OCI-LY3 (cell line): ENCODE results near the gene ZNF205.
A peak's percentile ranks its signal among the peaks of the same experiment; 100 is the strongest.

Source experiments
- H2AFZ ChIP-seq: fragments of 200-600, 300-600 bp; shearing (Covaris generic); 2 replicates; pipeline ENCODE4 v1.6.0; 2014; ENCODE audit warnings: antibody characterized with exemption, low read depth, low read length
- H3K27ac ChIP-seq: fragments of 200-600, 300-600 bp; sonication (generic); 2 replicates; pipeline ENCODE4 v1.5.1; 2014; ENCODE audit warnings: mild to moderate bottlenecking, low read length, moderate library complexity, mixed read lengths
- H3K27me3 ChIP-seq: fragments of 200-600, 300-600 bp; sonication (generic); 2 replicates; pipeline ENCODE4 v1.6.1; 2014; ENCODE audit warnings: low read depth, low read length, mixed read lengths
- H3K36me3 ChIP-seq: fragments of 200-600, 300-600 bp; sonication (generic); replicated peaks from 2 replicates; pipeline ENCODE3; 2014; ENCODE audit warnings: low read depth, low read length, mixed read lengths
- H3K4me1 ChIP-seq: fragments of 300-600, 200-600 bp; sonication (generic); 2 replicates; pipeline ENCODE4 v1.6.1; 2014; ENCODE audit warnings: low read length, mixed read lengths
- H3K4me2 ChIP-seq: fragments of 200-600, 300-600 bp; sonication (generic); 2 replicates; pipeline ENCODE4 v1.6.1; 2014; ENCODE audit warnings: low read length, mixed read lengths
- H3K4me3 ChIP-seq: fragments of 300-600, 200-600 bp; sonication (generic); 2 replicates; pipeline ENCODE4 v1.5.1; 2014; ENCODE audit warnings: antibody characterized with exemption, mild to moderate bottlenecking, low read length, moderate library complexity
- H3K79me2 ChIP-seq: fragments of 300-600, 200-600 bp; shearing (Covaris generic); 2 replicates; pipeline ENCODE4 v1.6.1; 2014; ENCODE audit warnings: mild to moderate bottlenecking, low read length, mixed read lengths
- H3K9ac ChIP-seq: fragments of 300-600, 200-600 bp; shearing (Covaris generic); 2 replicates; pipeline ENCODE4 v1.6.0; 2014; ENCODE audit warnings: mild to moderate bottlenecking, low read length, moderate library complexity
- H3K9me3 ChIP-seq: fragments of 200-600, 300-600 bp; shearing (Covaris generic); 2 replicates; pipeline ENCODE4 v1.6.1; 2014; ENCODE audit warnings: low read length, mixed read lengths; ENCODE audit not compliant: insufficient read depth
- H4K20me1 ChIP-seq: fragments of 200-600, 300-600 bp; sonication (generic); 2 replicates; pipeline ENCODE4 v1.6.1; 2016; ENCODE audit warnings: low read length, mixed read lengths; ENCODE audit not compliant: insufficient read depth
- EZH2phosphoT487 ChIP-seq: fragments of 200-600 bp; shearing (Covaris generic); IDR thresholded peaks from 2 replicates; pipeline ENCODE4 v1.6.1; 2018; ENCODE audit warnings: antibody characterized with exemption, mixed run types, low read depth
- TF ChIP-seq, protein P1 (sequence below): fragments of 200-600, 300-600 bp; sonication (generic); IDR thresholded peaks from 2 replicates; pipeline ENCODE4 v1.5.1; 2014; ENCODE audit warnings: antibody characterized with exemption, low read length, low read depth

The ZNF205 gene

DNA sequence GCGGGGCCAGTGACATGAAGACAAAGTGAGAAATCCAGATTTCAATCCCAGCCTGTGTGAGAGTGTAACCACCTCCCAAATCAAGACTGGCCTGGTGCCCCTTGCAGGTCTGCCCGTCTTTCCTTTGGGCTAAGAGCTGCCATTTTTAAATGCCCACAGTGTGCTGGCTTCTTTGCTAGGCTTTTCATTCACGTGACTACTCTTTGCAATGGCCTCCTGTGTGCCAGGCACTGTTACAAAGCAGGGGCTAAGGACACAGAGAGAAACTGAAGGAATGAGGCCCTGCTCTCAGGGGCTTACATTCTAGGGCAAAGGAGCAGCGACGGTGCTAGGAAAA lies 13.0 kb upstream of the ZNF205 start:
- TF ChIP-seq, protein P1, sequence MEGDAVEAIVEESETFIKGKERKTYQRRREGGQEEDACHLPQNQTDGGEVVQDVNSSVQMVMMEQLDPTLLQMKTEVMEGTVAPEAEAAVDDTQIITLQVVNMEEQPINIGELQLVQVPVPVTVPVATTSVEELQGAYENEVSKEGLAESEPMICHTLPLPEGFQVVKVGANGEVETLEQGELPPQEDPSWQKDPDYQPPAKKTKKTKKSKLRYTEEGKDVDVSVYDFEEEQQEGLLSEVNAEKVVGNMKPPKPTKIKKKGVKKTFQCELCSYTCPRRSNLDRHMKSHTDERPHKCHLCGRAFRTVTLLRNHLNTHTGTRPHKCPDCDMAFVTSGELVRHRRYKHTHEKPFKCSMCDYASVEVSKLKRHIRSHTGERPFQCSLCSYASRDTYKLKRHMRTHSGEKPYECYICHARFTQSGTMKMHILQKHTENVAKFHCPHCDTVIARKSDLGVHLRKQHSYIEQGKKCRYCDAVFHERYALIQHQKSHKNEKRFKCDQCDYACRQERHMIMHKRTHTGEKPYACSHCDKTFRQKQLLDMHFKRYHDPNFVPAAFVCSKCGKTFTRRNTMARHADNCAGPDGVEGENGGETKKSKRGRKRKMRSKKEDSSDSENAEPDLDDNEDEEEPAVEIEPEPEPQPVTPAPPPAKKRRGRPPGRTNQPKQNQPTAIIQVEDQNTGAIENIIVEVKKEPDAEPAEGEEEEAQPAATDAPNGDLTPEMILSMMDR: no peak
- TF ChIP-seq EZH2phosphoT487: no peak
- Histone ChIP-seq H2AFZ (no peak overlapping the region), H3K9me3 (no peaks in the 10 kb centered on the region), H3K4me3 (no peak overlapping the region), H3K79me2 (no peaks in the 10 kb centered on the region), H4K20me1 (no peaks in the 10 kb centered on the region), H3K36me3 (no peaks in the 10 kb centered on the region), H3K27ac (no peak overlapping the region), H3K4me1 (peaks cover 25% of the 10 kb centered on the region), H3K4me2 (no peak overlapping the region; the same call in 1 of the 2 replicates), H3K9ac (no peak overlapping the region), H3K27me3 (peaks cover 6% of the 10 kb centered on the region; the same call in 1 of the 2 replicates)

DNA sequence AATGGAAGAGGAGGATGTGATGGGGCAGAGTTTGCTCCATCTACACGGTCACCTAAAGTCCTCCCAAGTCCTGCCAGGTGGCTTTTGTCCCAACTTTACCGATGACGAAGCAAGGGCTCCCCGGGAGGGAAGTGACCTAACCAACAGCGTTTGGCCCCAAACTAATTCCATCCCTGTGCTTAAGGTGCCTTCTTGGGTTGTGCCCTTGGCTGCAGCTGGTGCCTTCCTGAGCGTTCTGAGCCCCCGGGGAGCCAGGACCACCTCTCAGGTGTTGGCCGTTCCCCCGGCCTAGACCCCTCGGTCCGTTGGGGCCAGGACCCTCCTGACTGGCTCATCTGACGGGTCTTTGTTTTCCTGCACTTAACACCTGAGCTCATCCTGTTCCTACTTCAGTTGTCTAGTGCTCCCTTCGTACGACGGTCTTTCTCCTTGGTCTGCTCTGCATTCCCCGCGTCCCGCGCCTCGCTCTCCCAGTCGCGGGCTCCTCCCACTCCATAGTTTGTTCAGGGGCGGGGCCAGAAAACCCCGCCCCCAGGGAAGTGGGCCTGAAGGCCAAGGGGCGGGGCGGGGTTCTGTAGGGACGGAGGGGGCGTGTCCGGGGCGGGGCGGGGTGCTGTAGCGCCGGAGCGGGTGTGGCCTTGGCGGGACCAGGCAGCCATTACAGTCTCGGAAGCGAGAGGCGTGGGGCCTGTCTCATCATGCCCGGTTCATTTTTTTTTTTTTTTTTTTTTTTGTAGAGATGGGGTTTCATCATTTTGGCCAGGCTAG lies 12.5 kb upstream of the ZNF205 start:
- Histone ChIP-seq H3K4me1 (peaks cover 25% of the 10 kb centered on the region), H4K20me1 (no peaks in the 10 kb centered on the region), H3K4me3 (peak overlapping the region; percentile 78), H3K4me2 (peak overlapping the region; percentile 71), H3K9ac (0 out of 2 replicates have a peak overlapping the region, but pooled peaks have one; percentile 58), H3K79me2 (no peaks in the 10 kb centered on the region), H3K36me3 (no peaks in the 10 kb centered on the region), H3K9me3 (no peaks in the 10 kb centered on the region), H2AFZ (no peak overlapping the region), H3K27me3 (peaks cover 6% of the 10 kb centered on the region; the same call in 1 of the 2 replicates), H3K27ac (no peak overlapping the region)
- TF ChIP-seq, protein P1: no peak
- no peak for TF ChIP-seq EZH2phosphoT487

DNA sequence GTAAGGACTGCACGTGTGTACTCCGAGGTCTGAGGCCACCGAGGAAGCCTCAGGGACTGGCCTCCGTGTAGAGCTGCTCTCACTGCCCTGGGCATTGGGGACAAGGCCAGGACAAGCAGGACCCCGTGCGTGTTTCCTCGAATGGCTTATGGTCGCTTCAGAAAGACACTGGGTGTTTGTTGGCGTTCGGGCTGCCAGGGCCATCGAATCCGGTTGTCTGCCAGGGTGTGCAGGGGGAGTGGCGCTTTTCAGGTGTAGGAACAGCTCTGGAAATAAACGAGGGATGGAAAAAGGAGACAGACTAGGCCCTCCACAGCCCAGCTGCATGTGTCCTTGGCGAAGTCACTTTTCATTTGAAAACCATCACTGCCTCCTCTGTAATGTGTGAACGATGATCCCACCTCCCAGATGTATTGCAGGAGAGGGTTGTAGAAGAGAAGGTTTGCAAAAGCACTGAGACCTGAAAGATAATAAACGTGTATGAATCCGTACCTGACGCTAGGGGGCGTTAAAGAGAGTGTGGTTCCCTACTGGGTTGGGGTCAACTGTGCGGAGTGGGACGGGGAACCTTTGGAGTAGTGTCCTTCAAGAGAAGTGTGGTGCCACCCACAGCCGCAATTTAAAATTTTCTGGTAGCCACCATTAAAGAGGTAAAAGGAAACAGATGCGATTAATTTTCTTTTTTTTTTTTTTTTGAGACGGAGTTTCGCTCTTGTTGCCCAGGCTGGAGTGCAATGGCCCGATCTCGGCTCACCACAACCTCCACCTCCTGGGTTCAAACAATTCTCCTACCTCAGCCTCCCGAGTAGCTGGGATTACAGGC lies 11.2 kb upstream of the ZNF205 start:
- Histone ChIP-seq H3K27me3 (peaks cover 6% of the 10 kb centered on the region; the same call in 1 of the 2 replicates), H3K27ac (no peak overlapping the region), H3K4me3 (peak overlapping the region; percentile 78), H3K36me3 (no peaks in the 10 kb centered on the region), H3K4me2 (peak overlapping the region; percentile 71), H2AFZ (peak overlapping the region; percentile 93), H4K20me1 (no peaks in the 10 kb centered on the region), H3K4me1 (peaks cover 23% of the 10 kb centered on the region), H3K79me2 (no peaks in the 10 kb centered on the region), H3K9me3 (no peaks in the 10 kb centered on the region), H3K9ac (peak overlapping the region; percentile 58)
- TF ChIP-seq EZH2phosphoT487: no peak
- TF ChIP-seq, protein P1: peak; percentile 75

DNA sequence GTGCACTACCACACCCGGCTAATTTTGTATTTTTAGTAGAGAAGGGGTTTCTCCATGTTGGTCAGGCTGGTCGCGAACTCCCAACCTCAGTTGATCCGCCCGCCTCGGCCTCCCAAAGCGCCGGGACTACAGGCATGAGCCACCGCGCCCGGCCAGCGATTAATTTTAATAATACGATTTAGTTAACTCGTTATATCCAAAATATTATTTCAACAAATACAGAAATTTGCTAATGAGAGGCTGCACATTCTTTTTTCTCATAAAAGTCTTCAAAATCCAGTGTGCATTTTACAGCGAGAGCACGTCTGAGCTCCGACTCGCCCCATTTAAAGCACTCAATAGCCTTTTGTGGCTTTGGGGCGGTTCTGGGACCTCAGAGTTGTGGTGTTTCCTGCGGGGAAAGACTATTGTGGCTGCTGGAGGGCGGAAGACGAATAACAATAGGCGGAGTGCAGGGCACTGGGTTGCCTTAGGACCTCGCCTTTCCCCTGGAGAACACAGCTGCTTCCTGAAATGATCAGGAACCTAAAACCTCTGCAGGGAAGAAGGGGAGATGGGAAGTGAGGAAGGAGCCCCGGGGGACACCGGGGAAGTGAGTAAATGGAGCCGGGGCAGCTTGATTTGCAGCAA lies 10.4 kb upstream of the ZNF205 start:
- H3K27me3 ChIP-seq: peaks cover 6% of the 10 kb centered on the region; the same call in 1 of the 2 replicates
- peak overlapping the region; percentile 78 for H3K4me3 ChIP-seq
- peaks cover 21% of the 10 kb centered on the region for H3K4me1 ChIP-seq
- TF ChIP-seq, protein P1: no peak
- TF ChIP-seq EZH2phosphoT487: no peak
- H3K9ac ChIP-seq: peak overlapping the region; percentile 58
- H3K79me2 ChIP-seq: no peaks in the 10 kb centered on the region
- no peaks in the 10 kb centered on the region for H4K20me1 ChIP-seq
- no peaks in the 10 kb centered on the region for H3K36me3 ChIP-seq
- H3K27ac ChIP-seq: no peak overlapping the region
- H3K9me3 ChIP-seq: no peaks in the 10 kb centered on the region
- peak overlapping the region; percentile 77 for H2AFZ ChIP-seq
- peak overlapping the region; percentile 71 for H3K4me2 ChIP-seq
